Astrocyte (in vitro differentiated cells and primary cell): ENCODE data around the gene HMG20A. TPM values are rescaled to one million over a fixed set of nuclear protein-coding genes. Genes with fewer than 3 reads are reported as not detected.

ENCODE experiments used
- DNase-seq: peaks from one replicate; pipeline ENCODE4 v3.0.0-alpha.2; 2010; ENCODE audit warnings: low read depth
- FAIRE-seq: peaks from 2 replicates; lab custom pipeline; 2011; peaks lifted over from hg19 to GRCh38; lab: Jason Lieb, UNC
- H2AFZ ChIP-seq: 2 replicates; pipeline ENCODE4 v1.6.0; 2012; ENCODE audit warnings: low read depth, low read length, inconsistent platforms
- H3K27ac ChIP-seq: 2 replicates; pipeline ENCODE4 v1.5.1; 2011; ENCODE audit warnings: low read depth, low read length, inconsistent platforms
- H3K27me3 ChIP-seq: 2 replicates; pipeline ENCODE4 v1.6.0; 2011; ENCODE audit warnings: low read length, inconsistent platforms; ENCODE audit not compliant: insufficient read depth
- H3K36me3 ChIP-seq: 2 replicates; pipeline ENCODE4 v1.5.1; 2011; ENCODE audit warnings: low read length, inconsistent platforms; ENCODE audit not compliant: insufficient read depth
- H3K4me1 ChIP-seq: 2 replicates; pipeline ENCODE4 v1.5.1; 2011; ENCODE audit warnings: low read length, inconsistent platforms; ENCODE audit not compliant: insufficient read depth
- H3K4me2 ChIP-seq: 2 replicates; pipeline ENCODE4 v1.6.0; 2012; ENCODE audit warnings: low read length, inconsistent platforms
- H3K4me3 ChIP-seq: 2 replicates; pipeline ENCODE4 v1.5.1; 2011; ENCODE audit warnings: low read depth, mild to moderate bottlenecking, low read length, inconsistent platforms; ENCODE audit not compliant: insufficient read depth
- H3K79me2 ChIP-seq: 2 replicates; pipeline ENCODE4 v1.6.0; 2012; ENCODE audit warnings: mild to moderate bottlenecking, low read length, inconsistent platforms; ENCODE audit not compliant: insufficient read depth
- H3K9ac ChIP-seq: 2 replicates; pipeline ENCODE4 v1.6.0; 2012; ENCODE audit warnings: mild to moderate bottlenecking, low read length, inconsistent platforms
- H3K9me3 ChIP-seq: 2 replicates; pipeline ENCODE4 v1.5.1; 2012; ENCODE audit warnings: low read depth, mild to moderate bottlenecking, low read length, inconsistent platforms; ENCODE audit not compliant: insufficient read depth
- H4K20me1 ChIP-seq: 2 replicates; pipeline ENCODE4 v1.6.0; 2012; ENCODE audit warnings: low read length, inconsistent platforms; ENCODE audit not compliant: insufficient read depth
- H3K27ac Mint-ChIP-seq: one replicate; pipeline ENCODE4 v1.8.0; 2021; ENCODE audit warnings: mild to moderate bottlenecking, mixed read lengths; ENCODE audit not compliant: unreplicated experiment
- H3K27me3 Mint-ChIP-seq: one replicate; pipeline ENCODE4 v1.8.0; 2021; ENCODE audit warnings: low read depth, mixed read lengths; ENCODE audit not compliant: unreplicated experiment
- H3K36me3 Mint-ChIP-seq: one replicate; pipeline ENCODE4 v1.8.0; 2021; ENCODE audit warnings: low read depth, mixed read lengths; ENCODE audit not compliant: unreplicated experiment
- H3K4me1 Mint-ChIP-seq: one replicate; pipeline ENCODE4 v1.8.0; 2021; ENCODE audit warnings: low read depth, mixed read lengths; ENCODE audit not compliant: unreplicated experiment
- H3K4me3 Mint-ChIP-seq: one replicate; pipeline ENCODE4 v1.8.0; 2021; ENCODE audit warnings: mild to moderate bottlenecking, moderate library complexity, mixed read lengths; ENCODE audit not compliant: unreplicated experiment
- H3K9me3 Mint-ChIP-seq: one replicate; pipeline ENCODE4 v1.8.0; 2021; ENCODE audit warnings: mild to moderate bottlenecking, mixed read lengths; ENCODE audit not compliant: unreplicated experiment
- CTCF ChIP-seq: IDR thresholded peaks from 2 replicates; pipeline ENCODE4 v1.5.1; 2011; ENCODE audit warnings: low read depth, mild to moderate bottlenecking, inconsistent platforms, low read length, moderate library complexity; ENCODE audit not compliant: insufficient read depth
- EZH2 ChIP-seq: IDR thresholded peaks from 2 replicates; pipeline ENCODE4 v1.6.1; 2012; ENCODE audit warnings: mild to moderate bottlenecking, low read length, inconsistent platforms; ENCODE audit not compliant: insufficient read depth
- total RNA-seq: library from RNA; stranded (reverse); gene quantifications from 2 replicates; pipeline ENCODE4 v1.2.1, GENCODE V29; 2021

The HMG20A gene
- total RNA-seq, 1 donor from 2014 or later: 47.4 TPM

GRCh38 chr15:77392762-77393470, 27.8 kb upstream of the HMG20A start:
- H3K4me3 ChIP-seq: no peak overlapping the region
- Mint-ChIP-seq H3K4me1 (peaks cover 10% of the 10 kb centered on the region), H3K4me3 (no peak overlapping the region), H3K27me3 (no peaks in the 10 kb centered on the region), H3K27ac (no peak overlapping the region), H3K36me3 (peaks cover 8% of the 10 kb centered on the region), H3K9me3 (no peaks in the 10 kb centered on the region)
- no peak overlapping the region for H3K27ac ChIP-seq
- TF ChIP-seq EZH2 (no peak), CTCF (no peak)
- no peaks in the 10 kb centered on the region for H3K27me3 ChIP-seq
- no peak overlapping the region for H3K9ac ChIP-seq
- H2AFZ ChIP-seq: no peak overlapping the region
- H3K9me3 ChIP-seq: no peaks in the 10 kb centered on the region
- FAIRE-seq (no peak), DNase-seq (no peak)
- peaks cover 93% of the 10 kb centered on the region for H4K20me1 ChIP-seq
- H3K4me1 ChIP-seq: no peaks in the 10 kb centered on the region
- H3K4me2 ChIP-seq: no peak overlapping the region
- H3K36me3 ChIP-seq: no peaks in the 10 kb centered on the region
- peaks cover 95% of the 10 kb centered on the region for H3K79me2 ChIP-seq

- no peak overlapping the region for H3K9ac ChIP-seq
- no peak overlapping the region for H3K27ac ChIP-seq
- peaks cover 95% of the 10 kb centered on the region for H3K79me2 ChIP-seq
- no peak overlapping the region for H3K4me3 ChIP-seq
- no peak overlapping the region for H3K4me3 Mint-ChIP-seq
- no peaks in the 10 kb centered on the region for H3K9me3 ChIP-seq
- H3K9me3 Mint-ChIP-seq: no peaks in the 10 kb centered on the region
- FAIRE-seq: no peak
- H3K36me3 ChIP-seq: no peaks in the 10 kb centered on the region
- H3K36me3 Mint-ChIP-seq: peaks cover 10% of the 10 kb centered on the region
- peaks cover 93% of the 10 kb centered on the region for H4K20me1 ChIP-seq
- H3K27me3 Mint-ChIP-seq: no peaks in the 10 kb centered on the region
- peaks cover 8% of the 10 kb centered on the region for H3K4me1 Mint-ChIP-seq
- DNase-seq: peak; percentile 42
- no peak overlapping the region for H2AFZ ChIP-seq
- no peak for TF ChIP-seq CTCF
- TF ChIP-seq EZH2: no peak
- H3K27ac Mint-ChIP-seq: no peak overlapping the region
- no peaks in the 10 kb centered on the region for H3K27me3 ChIP-seq
- no peak overlapping the region for H3K4me2 ChIP-seq
- H3K4me1 ChIP-seq: no peaks in the 10 kb centered on the region
Measured at GRCh38 chr15:77393471-77393840, 27.2 kb upstream of the HMG20A start.
